HepG2 (cell line): Measurements from ENCODE around the gene IL1RL1. TPM values are rescaled to one million over a fixed set of nuclear protein-coding genes. Genes with fewer than 3 reads are reported as not detected.

ENCODE experiments used
- ATAC-seq: fragments of 200-7000 bp; cut with Tn5 transposase; 3 replicates; pipeline ENCODE4 v1.9.1; 2020; ENCODE audit warnings: mild to moderate bottlenecking, moderate library complexity
- BruUV-seq: library from RNA; stranded (reverse); fragments of 400-500 nt; replicated peaks from 2 replicates; lab custom pipeline; 2021; lab: Mats Ljungman, UMichigan
- CTCF ChIA-PET: fragments of 300-600 bp; formaldehyde crosslinking; extraction: SDS; loops from one replicate; lab custom pipeline; 2021; ENCODE audit warnings: low total read pairs, inconsistent platforms, low intra/inter-chr PET ratio; lab: Yijun Ruan, JAX
- POLR2A ChIA-PET: fragments of 350-600 bp; sonication (Branson Sonifier 250); formaldehyde crosslinking; loops from one replicate; lab custom pipeline; 2020; ENCODE audit warnings: antibody characterized with exemption, inconsistent platforms; lab: Yijun Ruan, JAX
- DNase-seq: peaks from one replicate; pipeline ENCODE4 v3.0.0-alpha.2; 2015; ENCODE audit warnings: low spot score
- FAIRE-seq: peaks from 3 replicates; lab custom pipeline; 2011; peaks lifted over from hg19 to GRCh38; lab: Jason Lieb, UNC
- H2AFZ ChIP-seq: one replicate; pipeline ENCODE4 v1.6.1; 2011; ENCODE audit warnings: low read length, inconsistent platforms
- H3K27ac ChIP-seq: fragments of 300-600 bp; 3 replicates; pipeline ENCODE4 v1.8.0; 2011; ENCODE audit warnings: mixed run types, mild to moderate bottlenecking, mixed read lengths, low read length, inconsistent platforms; ENCODE audit not compliant: insufficient read depth; ENCODE audit errors: extremely low read length
- H3K27me3 ChIP-seq, 2 experiments: fragments of 200-600 bp in 1 of 2; 2 replicates in 1 of 2; 3 replicates in 1 of 2; pipeline versions ENCODE4 v1.6.0 to v1.8.0; 2011; ENCODE audit warnings: low read length in 2 of 2, mild to moderate bottlenecking in 2 of 2, moderate library complexity in 2 of 2, inconsistent platforms in 1 of 2; ENCODE audit not compliant: insufficient read depth in 2 of 2, control insufficient read depth in 1 of 2
- H3K36me3 ChIP-seq, 2 experiments: fragments of 200-600 bp in 1 of 2; replicated peaks in 1 of 2; 2 replicates in 1 of 2; 3 replicates in 1 of 2; pipeline versions ENCODE4 v1.5.1 to v1.8.0; 2011; ENCODE audit warnings: low read length in 2 of 2, inconsistent platforms in 1 of 2; ENCODE audit not compliant: insufficient read depth in 2 of 2, control insufficient read depth in 1 of 2
- H3K4me1 ChIP-seq: 2 replicates; pipeline ENCODE4 v1.5.1; 2012; ENCODE audit warnings: low read length, inconsistent platforms; ENCODE audit not compliant: insufficient read depth
- H3K4me2 ChIP-seq: 2 replicates; pipeline ENCODE4 v1.6.0; 2011; ENCODE audit warnings: low read depth, low read length, inconsistent platforms
- H3K4me3 ChIP-seq, 3 experiments: fragments of 200-600 bp in 1 of 3; sonication (generic), shearing (Covaris generic) in 1 of 3; replicated peaks in 1 of 3; 2 replicates each; pipeline ENCODE4 v1.5.1; 2011 to 2016; ENCODE audit warnings: low read length in 3 of 3, inconsistent platforms in 2 of 3, low read depth in 2 of 3, mild to moderate bottlenecking in 2 of 3, control low read depth in 1 of 3, mixed read lengths in 1 of 3; ENCODE audit not compliant: insufficient read depth in 1 of 3
- H3K79me2 ChIP-seq: one replicate; pipeline ENCODE4 v1.6.1; 2011; ENCODE audit warnings: low read length, inconsistent platforms; ENCODE audit not compliant: insufficient read depth
- H3K9ac ChIP-seq: 2 replicates; pipeline ENCODE4 v1.6.0; 2011; ENCODE audit warnings: mild to moderate bottlenecking, low read depth, low read length, inconsistent platforms; ENCODE audit not compliant: insufficient read depth
- H3K9me3 ChIP-seq: 2 replicates; pipeline ENCODE4 v1.5.1; 2012; ENCODE audit warnings: mild to moderate bottlenecking, low read length
- H4K20me1 ChIP-seq: 2 replicates; pipeline ENCODE4 v1.6.0; 2011; ENCODE audit warnings: inconsistent platforms, mild to moderate bottlenecking, low read length, moderate library complexity; ENCODE audit not compliant: insufficient read depth
- ESRRA ChIP-seq: sonication (generic); formaldehyde crosslinking; IDR thresholded peaks from 2 replicates; pipeline ENCODE4 v1.5.1; 2020; ENCODE audit warnings: mild to moderate bottlenecking, low read depth, missing genetic modification reagents
- GATAD2A ChIP-seq: IDR thresholded peaks from 2 replicates; pipeline ENCODE4 v1.6.1; 2016
- MAF1 ChIP-seq: sonication (generic); formaldehyde crosslinking; IDR thresholded peaks from 2 replicates; pipeline ENCODE4 v1.5.0; 2020; ENCODE audit warnings: missing genetic modification reagents, borderline replicate concordance
- MXI1 ChIP-seq: IDR thresholded peaks from 3 replicates; pipeline ENCODE4 v1.6.1; 2012; ENCODE audit warnings: low read depth, low read length, inconsistent platforms, borderline replicate concordance
- NFKB2 ChIP-seq: sonication (generic); formaldehyde crosslinking; IDR thresholded peaks from 2 replicates; pipeline ENCODE4 v1.4.0; 2020; ENCODE audit warnings: missing genetic modification reagents, borderline replicate concordance
- RBAK ChIP-seq: sonication (generic); formaldehyde crosslinking; IDR thresholded peaks from 2 replicates; pipeline ENCODE4 v1.5.1; 2020; ENCODE audit warnings: mild to moderate bottlenecking, missing genetic modification reagents
- TMF1 ChIP-seq: sonication (generic); formaldehyde crosslinking; IDR thresholded peaks from 2 replicates; pipeline ENCODE4 v1.8.1; 2022; ENCODE audit warnings: low read depth, missing genetic modification reagents
- YEATS2 ChIP-seq: sonication (generic); formaldehyde crosslinking; IDR thresholded peaks from 2 replicates; pipeline ENCODE4 v1.4.0; 2020; ENCODE audit warnings: missing genetic modification reagents, borderline replicate concordance
- ZFP90 ChIP-seq: sonication (generic); formaldehyde crosslinking; IDR thresholded peaks from 2 replicates; pipeline ENCODE4 v1.8.0; 2022; ENCODE audit warnings: missing genetic modification reagents, mild to moderate bottlenecking, inconsistent platforms, borderline replicate concordance
- ZMYM4 ChIP-seq: sonication (generic); formaldehyde crosslinking; IDR thresholded peaks from 2 replicates; pipeline ENCODE4 v1.8.1; 2023; ENCODE audit warnings: mild to moderate bottlenecking, missing genetic modification reagents
- ZNF124 ChIP-seq: sonication (generic); formaldehyde crosslinking; IDR thresholded peaks from 2 replicates; pipeline ENCODE4 v1.4.0; 2020; ENCODE audit warnings: missing genetic modification reagents
- ZNF33A ChIP-seq: sonication (generic); formaldehyde crosslinking; IDR thresholded peaks from 2 replicates; pipeline ENCODE4 v1.5.1; 2020; ENCODE audit warnings: missing genetic modification reagents, mild to moderate bottlenecking, moderate library complexity, borderline replicate concordance
- ZNF484 ChIP-seq: sonication (generic); formaldehyde crosslinking; IDR thresholded peaks from 2 replicates; pipeline ENCODE4 v1.5.1; 2020; ENCODE audit warnings: mild to moderate bottlenecking, low read depth, missing genetic modification reagents, borderline replicate concordance
- whole genome bisulfite sequencing: methylation state at CpG from one replicate; pipeline ENCODE4 v1.1.6; 2017; ENCODE audit warnings: low lambda C conversion rate; 5-methylcytosine and 5-hydroxymethylcytosine counted together
- in situ Hi-C: cut with HindIII; loops from 2 replicates; pipeline ENCODE4 v1.10.0; 2017; ENCODE audit warnings: low pct_unique_long_range_greater_than_20kb; ENCODE audit not compliant: extremely low pct_ligation_motif_present
- intact Hi-C: fragments of 100-400 bp; cut with micrococcal nuclease; formaldehyde crosslinking; loops from one replicate; pipeline ENCODE4 v1.10.0; 2022; ENCODE audit not compliant: unreplicated experiment
- polyA plus RNA-seq, 8 experiments: library from polyadenylated mRNA; depleted of rRNA in 3 of 8; stranded (reverse) in 7 of 8; unstranded in 1 of 8; fragments of >200 nt; fragmentation: Illumina TruSeq in 4 of 8; extraction: Trizol in 4 of 8; gene quantifications; 2 replicates each; pipeline versions ENCODE4 v1.2.1 to v1.2.3, GENCODE V29; 2011 to 2016; ENCODE audit warnings: low read depth in 4 of 8, missing spikeins in 1 of 8, mixed read lengths in 1 of 8; ENCODE audit not compliant: insufficient read depth in 1 of 8
- total RNA-seq, 5 experiments: library from RNA; depleted of rRNA; stranded (reverse); fragments of >200 nt; fragmentation: Illumina TruSeq; extraction: Trizol; gene quantifications; 2 replicates each; pipeline ENCODE4 v1.2.3, GENCODE V29; 2016; ENCODE audit warnings: low read depth in 1 of 5
- TF ChIP-seq, protein P1 (sequence below): sonication (generic); formaldehyde crosslinking; conservative IDR thresholded peaks from 2 replicates; pipeline ENCODE4 v1.8.0; 2022; ENCODE audit warnings: low read depth, missing genetic modification reagents
- TF ChIP-seq, protein P2 (sequence below): sonication (generic); formaldehyde crosslinking; IDR thresholded peaks from 2 replicates; pipeline ENCODE4 v1.4.0; 2020; ENCODE audit warnings: missing genetic modification reagents
- TF ChIP-seq, protein P3 (sequence below): sonication (generic); formaldehyde crosslinking; IDR thresholded peaks from 2 replicates; pipeline ENCODE4 v1.5.1; 2020; ENCODE audit warnings: missing genetic modification reagents, mild to moderate bottlenecking, borderline replicate concordance

Gene IL1RL1
- total and polyA plus RNA-seq, 2 of the 13 experiments (the other 11 are each of a cell fraction or from before 2014, with no cell fraction given) = 0.02 to 0.03 TPM

DNA sequence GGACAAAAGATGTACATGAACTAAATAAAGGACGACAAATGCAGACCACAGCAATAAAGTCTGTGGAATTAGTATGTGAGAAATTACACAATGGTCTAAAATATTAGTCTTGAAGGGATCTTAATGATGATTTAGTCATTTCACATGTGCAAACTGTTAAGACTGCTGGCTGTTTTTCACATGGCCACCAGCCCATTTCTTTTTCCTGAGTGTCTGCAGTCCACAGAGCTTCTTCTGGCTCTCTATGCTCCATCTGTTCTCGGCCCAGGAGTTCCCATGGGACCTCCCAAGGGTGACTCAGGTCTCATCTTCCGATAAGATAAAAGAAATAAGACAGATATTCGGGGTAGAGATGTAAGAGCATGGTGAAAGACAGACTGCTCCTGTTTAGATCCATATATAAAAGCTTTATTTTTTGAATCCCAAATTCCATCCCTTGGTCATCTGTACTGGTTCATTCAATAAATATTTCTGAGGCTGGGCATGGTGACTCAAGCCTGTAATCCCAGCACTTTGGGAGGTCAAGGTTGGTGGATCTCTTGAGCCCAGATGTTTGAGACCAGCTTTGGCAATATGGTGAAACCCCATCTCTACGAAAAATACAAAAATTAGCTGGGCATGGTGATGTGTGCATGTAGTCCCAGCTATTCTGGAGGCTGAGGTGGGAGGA, 20.1 kb downstream of the IL1RL1 start:
- H3K9ac ChIP-seq = no peak overlapping the region
- no TSS peak for BruUV-seq
- WGBS = under 1% methylated on average over 5 of the region's 5 CpGs

DNA sequence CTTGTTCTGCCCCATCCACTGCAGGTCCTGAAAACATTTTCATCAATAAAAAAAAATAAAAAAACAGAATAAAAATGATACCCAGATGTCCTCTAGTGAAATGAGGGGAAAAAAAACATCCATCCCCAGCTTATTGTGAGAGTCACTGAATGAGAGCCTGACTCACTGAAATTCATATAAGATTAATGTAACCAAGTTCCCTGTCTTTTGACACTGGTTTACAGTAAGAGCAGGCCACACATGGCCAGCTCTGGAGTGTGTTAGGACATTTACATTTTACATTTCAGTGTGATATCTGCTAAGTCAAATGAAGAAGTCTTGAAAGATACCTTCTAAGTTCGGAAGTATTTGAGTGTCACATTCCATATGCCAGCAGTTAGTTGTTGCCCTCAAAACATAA, 23.1 kb downstream of the IL1RL1 start:
- POLR2A ChIA-PET = no interaction called here
- DNase-seq (no peak), ATAC-seq (no peak), FAIRE-seq (no peak)
- CTCF ChIA-PET = no interaction called here
- BruUV-seq = no TSS peak
- H3K9me3 ChIP-seq = no peaks in the 10 kb centered on the region
- no peaks in the 10 kb centered on the region for H4K20me1 ChIP-seq
- no peaks in the 10 kb centered on the region for H3K36me3 ChIP-seq
- H3K4me1 ChIP-seq = no peaks in the 10 kb centered on the region
- 23% methylated on average over 1 of the region's 1 CpG for WGBS
- intact Hi-C loops (no loop called here), in situ Hi-C loops (no loop called here)
- H3K4me2 ChIP-seq = no peak overlapping the region
- H3K79me2 ChIP-seq = no peaks in the 10 kb centered on the region
- no peak overlapping the region for H3K27ac ChIP-seq
- peaks cover 0 to 12% of the 10 kb centered on the region in 2 experiments; a peak in 1 of 5 replicates for H3K27me3 ChIP-seq
- no peak overlapping the region for H2AFZ ChIP-seq
- H3K4me3 ChIP-seq = no peak overlapping the region
- H3K9ac ChIP-seq = no peak overlapping the region
- TF ChIP-seq MAF1 (no peak), RBAK (no peak), ZMYM4 (CRISPR knock-in tag) (no peak), ZNF33A (CRISPR knock-in tag) (no peak), YEATS2 (CRISPR knock-in tag) (no peak), MXI1 (no peak), GATAD2A (CRISPR knock-in tag) (no peak), NFKB2 (CRISPR knock-in tag) (no peak), TMF1 (no peak), ZNF124 (no peak)
- TF ChIP-seq, protein P1, sequence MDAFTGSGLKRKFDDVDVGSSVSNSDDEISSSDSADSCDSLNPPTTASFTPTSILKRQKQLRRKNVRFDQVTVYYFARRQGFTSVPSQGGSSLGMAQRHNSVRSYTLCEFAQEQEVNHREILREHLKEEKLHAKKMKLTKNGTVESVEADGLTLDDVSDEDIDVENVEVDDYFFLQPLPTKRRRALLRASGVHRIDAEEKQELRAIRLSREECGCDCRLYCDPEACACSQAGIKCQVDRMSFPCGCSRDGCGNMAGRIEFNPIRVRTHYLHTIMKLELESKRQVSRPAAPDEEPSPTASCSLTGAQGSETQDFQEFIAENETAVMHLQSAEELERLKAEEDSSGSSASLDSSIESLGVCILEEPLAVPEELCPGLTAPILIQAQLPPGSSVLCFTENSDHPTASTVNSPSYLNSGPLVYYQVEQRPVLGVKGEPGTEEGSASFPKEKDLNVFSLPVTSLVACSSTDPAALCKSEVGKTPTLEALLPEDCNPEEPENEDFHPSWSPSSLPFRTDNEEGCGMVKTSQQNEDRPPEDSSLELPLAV (CRISPR knock-in tag) = no peak
- TF ChIP-seq, protein P2, sequence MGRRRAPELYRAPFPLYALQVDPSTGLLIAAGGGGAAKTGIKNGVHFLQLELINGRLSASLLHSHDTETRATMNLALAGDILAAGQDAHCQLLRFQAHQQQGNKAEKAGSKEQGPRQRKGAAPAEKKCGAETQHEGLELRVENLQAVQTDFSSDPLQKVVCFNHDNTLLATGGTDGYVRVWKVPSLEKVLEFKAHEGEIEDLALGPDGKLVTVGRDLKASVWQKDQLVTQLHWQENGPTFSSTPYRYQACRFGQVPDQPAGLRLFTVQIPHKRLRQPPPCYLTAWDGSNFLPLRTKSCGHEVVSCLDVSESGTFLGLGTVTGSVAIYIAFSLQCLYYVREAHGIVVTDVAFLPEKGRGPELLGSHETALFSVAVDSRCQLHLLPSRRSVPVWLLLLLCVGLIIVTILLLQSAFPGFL (CRISPR knock-in tag) = no peak
- TF ChIP-seq, protein P3, sequence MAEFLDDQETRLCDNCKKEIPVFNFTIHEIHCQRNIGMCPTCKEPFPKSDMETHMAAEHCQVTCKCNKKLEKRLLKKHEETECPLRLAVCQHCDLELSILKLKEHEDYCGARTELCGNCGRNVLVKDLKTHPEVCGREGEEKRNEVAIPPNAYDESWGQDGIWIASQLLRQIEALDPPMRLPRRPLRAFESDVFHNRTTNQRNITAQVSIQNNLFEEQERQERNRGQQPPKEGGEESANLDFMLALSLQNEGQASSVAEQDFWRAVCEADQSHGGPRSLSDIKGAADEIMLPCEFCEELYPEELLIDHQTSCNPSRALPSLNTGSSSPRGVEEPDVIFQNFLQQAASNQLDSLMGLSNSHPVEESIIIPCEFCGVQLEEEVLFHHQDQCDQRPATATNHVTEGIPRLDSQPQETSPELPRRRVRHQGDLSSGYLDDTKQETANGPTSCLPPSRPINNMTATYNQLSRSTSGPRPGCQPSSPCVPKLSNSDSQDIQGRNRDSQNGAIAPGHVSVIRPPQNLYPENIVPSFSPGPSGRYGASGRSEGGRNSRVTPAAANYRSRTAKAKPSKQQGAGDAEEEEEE (CRISPR knock-in tag) = no peak

More for the DNA sequence above, 20.1 kb downstream of the IL1RL1 start:
- ChIA-PET CTCF (no interaction called here), POLR2A (no interaction called here)
- intact Hi-C loops (no loop called here), in situ Hi-C loops (no loop called here)
- Histone ChIP-seq H3K4me1 (no peaks in the 10 kb centered on the region), H3K4me2 (no peak overlapping the region), H4K20me1 (no peaks in the 10 kb centered on the region), H3K4me3 (no peak overlapping the region), H3K36me3 (no peaks in the 10 kb centered on the region), H3K9me3 (no peaks in the 10 kb centered on the region), H3K79me2 (no peaks in the 10 kb centered on the region), H3K27me3 (peaks cover 0 to 8% of the 10 kb centered on the region in 2 experiments; a peak in 1 of 5 replicates), H2AFZ (no peak overlapping the region), H3K27ac (no peak overlapping the region)
- ATAC-seq = no peak
- no peak for DNase-seq
- no peak for FAIRE-seq
- TF ChIP-seq ZNF484 (CRISPR knock-in tag) = no peak
- no peak for TF ChIP-seq ZFP90
- TF ChIP-seq ESRRA (CRISPR knock-in tag) = no peak
